ENCODE measurements around the gene HKDC1.

DNA sequence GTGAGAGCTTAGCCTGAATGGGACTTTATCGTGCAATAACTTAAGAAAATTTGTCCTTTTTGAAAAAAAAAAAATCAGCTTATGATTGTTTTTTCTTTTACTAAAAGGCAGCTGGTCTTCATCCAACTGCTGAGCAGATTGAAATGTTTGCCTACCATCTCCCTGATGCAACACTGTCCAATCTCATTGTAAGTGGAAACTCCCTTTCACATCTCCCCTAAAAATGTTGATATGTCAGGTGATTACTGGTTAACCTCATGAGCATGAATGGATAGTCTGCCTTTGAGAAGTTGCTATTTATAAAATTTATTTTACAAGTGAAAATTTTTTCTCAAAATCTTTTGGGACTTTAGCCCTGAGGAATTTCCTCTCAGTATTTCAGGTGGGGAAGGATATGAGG lies 17.8 kb upstream of the HKDC1 start:
- TF ChIP-seq POLR2A (IDR thresholded peaks at IDR 0.05; ENCODE audit: low read length): no peak
- no peak for TF ChIP-seq GATA1 (IDR thresholded peaks at IDR 0.05; ENCODE audit: low read depth, low read length)
